ENCODE measurements around the gene PLAC1.

Gene PLAC1

DNA sequence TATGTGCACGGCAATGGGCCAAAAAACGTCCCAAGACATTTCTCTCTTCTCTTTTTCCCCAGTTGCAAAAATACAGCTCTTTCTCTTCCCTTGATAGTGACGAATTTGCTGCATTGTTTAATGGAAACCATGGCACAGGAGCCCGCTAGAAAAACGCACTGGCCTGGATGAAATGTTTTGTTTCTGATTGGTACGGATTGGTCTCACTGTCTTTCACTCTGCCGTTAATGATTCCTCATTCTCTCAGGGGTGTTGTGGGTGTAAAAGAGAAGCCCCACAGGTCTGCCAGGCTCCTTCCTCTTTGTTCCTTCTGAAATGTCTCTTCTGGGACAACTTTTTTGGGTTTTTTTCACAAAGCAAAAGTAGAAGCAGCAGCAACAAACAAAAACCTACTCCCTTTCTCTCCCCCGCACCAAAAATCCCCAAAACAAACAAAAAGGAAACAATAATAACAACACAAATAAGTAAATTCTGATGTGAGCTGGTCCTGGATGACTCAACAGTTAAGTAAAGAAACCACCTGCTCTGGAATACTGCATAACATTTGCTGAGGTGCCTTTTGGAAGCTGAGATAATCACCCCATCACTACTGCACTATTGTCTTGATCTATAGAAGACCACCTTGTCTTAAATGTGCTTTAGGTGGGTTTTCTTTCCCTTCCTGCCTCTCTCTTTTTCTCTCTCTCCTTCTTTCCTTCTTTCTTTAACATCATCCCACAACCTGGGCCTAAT is 89.8 kb downstream of the PLAC1 start:
- H3K27me3 ChIP-seq (ENCODE audit: insufficient read depth, low read length) = no peaks in the 10 kb centered on the region
- no peaks in the 10 kb centered on the region for H4K20me1 ChIP-seq (ENCODE audit: insufficient read depth, low read length)
- no peak overlapping the region for H3K27ac ChIP-seq (ENCODE audit: low read depth, low read length, poor library complexity, severe bottlenecking)
- no peaks in the 10 kb centered on the region for H3K4me1 ChIP-seq (ENCODE audit: insufficient read depth, low read length, severe bottlenecking)
- TF ChIP-seq, protein P1, sequence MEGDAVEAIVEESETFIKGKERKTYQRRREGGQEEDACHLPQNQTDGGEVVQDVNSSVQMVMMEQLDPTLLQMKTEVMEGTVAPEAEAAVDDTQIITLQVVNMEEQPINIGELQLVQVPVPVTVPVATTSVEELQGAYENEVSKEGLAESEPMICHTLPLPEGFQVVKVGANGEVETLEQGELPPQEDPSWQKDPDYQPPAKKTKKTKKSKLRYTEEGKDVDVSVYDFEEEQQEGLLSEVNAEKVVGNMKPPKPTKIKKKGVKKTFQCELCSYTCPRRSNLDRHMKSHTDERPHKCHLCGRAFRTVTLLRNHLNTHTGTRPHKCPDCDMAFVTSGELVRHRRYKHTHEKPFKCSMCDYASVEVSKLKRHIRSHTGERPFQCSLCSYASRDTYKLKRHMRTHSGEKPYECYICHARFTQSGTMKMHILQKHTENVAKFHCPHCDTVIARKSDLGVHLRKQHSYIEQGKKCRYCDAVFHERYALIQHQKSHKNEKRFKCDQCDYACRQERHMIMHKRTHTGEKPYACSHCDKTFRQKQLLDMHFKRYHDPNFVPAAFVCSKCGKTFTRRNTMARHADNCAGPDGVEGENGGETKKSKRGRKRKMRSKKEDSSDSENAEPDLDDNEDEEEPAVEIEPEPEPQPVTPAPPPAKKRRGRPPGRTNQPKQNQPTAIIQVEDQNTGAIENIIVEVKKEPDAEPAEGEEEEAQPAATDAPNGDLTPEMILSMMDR (IDR thresholded peaks at IDR 0.05; ENCODE audit: low read length) = no peak
- TF ChIP-seq EZH2 (IDR thresholded peaks at IDR 0.05; ENCODE audit: borderline replicate concordance, low read length) = no peak
- H3K9me3 ChIP-seq (ENCODE audit: low read length) = no peaks in the 10 kb centered on the region
- H3F3A ChIP-seq (ENCODE audit: insufficient read depth, low read length) = no peaks in the 10 kb centered on the region
- H3K79me2 ChIP-seq (ENCODE audit: insufficient read depth, low read length) = no peaks in the 10 kb centered on the region
- H3K4me3 ChIP-seq (ENCODE audit: low read depth, low read length, poor library complexity, severe bottlenecking) = no peak overlapping the region
- no peaks in the 10 kb centered on the region for H3K36me3 ChIP-seq (ENCODE audit: insufficient read depth, low read length)
- no peak overlapping the region for H2AFZ ChIP-seq (ENCODE audit: low read length)
- H3K9me2 ChIP-seq (ENCODE audit: low read depth, low read length) = no peaks in the 10 kb centered on the region
- H3K9ac ChIP-seq (ENCODE audit: low read length) = no peak overlapping the region
- H3K4me2 ChIP-seq (ENCODE audit: low read length) = no peak overlapping the region

DNA sequence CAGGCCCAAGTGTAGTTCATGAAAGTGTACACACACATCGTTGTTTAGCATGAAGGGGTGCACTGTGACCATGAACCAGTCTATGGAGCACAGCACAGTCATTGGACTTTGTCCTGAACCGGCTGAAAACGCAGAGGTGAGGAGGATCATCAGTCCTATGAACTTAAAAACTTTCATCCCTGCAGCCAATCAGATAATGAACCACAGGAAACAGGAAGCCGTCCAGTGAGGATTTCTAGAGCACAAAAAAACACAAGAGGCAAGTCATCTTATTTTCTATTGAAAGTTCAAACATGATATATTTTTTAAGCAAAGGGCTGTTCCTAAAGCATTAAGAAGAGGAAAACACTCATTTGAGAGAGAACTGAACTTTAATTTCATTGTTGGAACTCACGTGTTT is 91.8 kb downstream of the PLAC1 start:
- Histone ChIP-seq H3F3A (ENCODE audit: insufficient read depth, low read length) (no peaks in the 10 kb centered on the region), H3K4me1 (ENCODE audit: insufficient read depth, low read length, severe bottlenecking) (no peaks in the 10 kb centered on the region), H3K27me3 (ENCODE audit: insufficient read depth, low read length) (no peaks in the 10 kb centered on the region), H3K9me3 (ENCODE audit: low read length) (no peaks in the 10 kb centered on the region), H3K4me2 (ENCODE audit: low read length) (no peak overlapping the region), H4K20me1 (ENCODE audit: insufficient read depth, low read length) (no peaks in the 10 kb centered on the region), H3K79me2 (ENCODE audit: insufficient read depth, low read length) (no peaks in the 10 kb centered on the region), H2AFZ (ENCODE audit: low read length) (no peak overlapping the region), H3K36me3 (ENCODE audit: insufficient read depth, low read length) (no peaks in the 10 kb centered on the region), H3K27ac (ENCODE audit: low read depth, low read length, poor library complexity, severe bottlenecking) (no peak overlapping the region), H3K9ac (ENCODE audit: low read length) (no peak overlapping the region), H3K4me3 (ENCODE audit: low read depth, low read length, poor library complexity, severe bottlenecking) (no peak overlapping the region), H3K9me2 (ENCODE audit: low read depth, low read length) (no peaks in the 10 kb centered on the region)
- TF ChIP-seq EZH2 (IDR thresholded peaks at IDR 0.05; ENCODE audit: borderline replicate concordance, low read length) = no peak
- TF ChIP-seq, protein P1 (IDR thresholded peaks at IDR 0.05; ENCODE audit: low read length) = no peak

DNA sequence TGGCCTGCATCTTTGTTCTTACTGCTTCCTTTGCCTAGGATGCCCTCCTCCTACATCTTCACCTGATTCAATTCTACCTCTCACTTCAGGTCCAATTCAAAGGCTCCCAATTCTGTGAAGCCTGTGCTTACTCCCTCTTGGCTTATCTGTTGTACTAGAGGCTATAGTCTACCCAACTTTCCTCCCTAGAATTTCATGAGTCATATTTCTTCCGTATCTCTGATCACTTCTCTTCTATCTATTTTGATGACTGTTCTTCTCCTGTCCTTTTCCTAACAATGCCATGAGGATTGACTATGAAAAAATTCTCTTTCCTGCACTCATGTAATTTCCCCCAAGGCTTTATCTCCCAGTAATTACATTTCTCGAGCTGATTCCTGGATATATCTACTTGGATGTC is 96.3 kb downstream of the PLAC1 start:
- TF ChIP-seq, protein P1 (IDR thresholded peaks at IDR 0.05; ENCODE audit: low read length) = no peak
- no peak for TF ChIP-seq EZH2 (IDR thresholded peaks at IDR 0.05; ENCODE audit: borderline replicate concordance, low read length)
- Histone ChIP-seq H3K27ac (ENCODE audit: low read depth, low read length, poor library complexity, severe bottlenecking) (no peak overlapping the region), H4K20me1 (ENCODE audit: insufficient read depth, low read length) (no peaks in the 10 kb centered on the region), H3K79me2 (ENCODE audit: insufficient read depth, low read length) (no peaks in the 10 kb centered on the region), H3K9ac (ENCODE audit: low read length) (no peak overlapping the region), H2AFZ (ENCODE audit: low read length) (no peak overlapping the region), H3K9me2 (ENCODE audit: low read depth, low read length) (no peaks in the 10 kb centered on the region), H3K9me3 (ENCODE audit: low read length) (no peaks in the 10 kb centered on the region), H3F3A (ENCODE audit: insufficient read depth, low read length) (no peaks in the 10 kb centered on the region), H3K27me3 (ENCODE audit: insufficient read depth, low read length) (no peaks in the 10 kb centered on the region), H3K4me3 (ENCODE audit: low read depth, low read length, poor library complexity, severe bottlenecking) (no peak overlapping the region), H3K36me3 (ENCODE audit: insufficient read depth, low read length) (no peaks in the 10 kb centered on the region), H3K4me1 (ENCODE audit: insufficient read depth, low read length, severe bottlenecking) (no peaks in the 10 kb centered on the region), H3K4me2 (ENCODE audit: low read length) (no peak overlapping the region)
